NCI-H187 treated with DMSO at 0.1 percent for 48 hours (cell line): ENCODE measurements around the gene CCL17.

Source experiments
- DNase-seq: peaks from one replicate; lab custom pipeline; 2025; lab: John Stamatoyannopoulos, UW

The CCL17 gene

DNA sequence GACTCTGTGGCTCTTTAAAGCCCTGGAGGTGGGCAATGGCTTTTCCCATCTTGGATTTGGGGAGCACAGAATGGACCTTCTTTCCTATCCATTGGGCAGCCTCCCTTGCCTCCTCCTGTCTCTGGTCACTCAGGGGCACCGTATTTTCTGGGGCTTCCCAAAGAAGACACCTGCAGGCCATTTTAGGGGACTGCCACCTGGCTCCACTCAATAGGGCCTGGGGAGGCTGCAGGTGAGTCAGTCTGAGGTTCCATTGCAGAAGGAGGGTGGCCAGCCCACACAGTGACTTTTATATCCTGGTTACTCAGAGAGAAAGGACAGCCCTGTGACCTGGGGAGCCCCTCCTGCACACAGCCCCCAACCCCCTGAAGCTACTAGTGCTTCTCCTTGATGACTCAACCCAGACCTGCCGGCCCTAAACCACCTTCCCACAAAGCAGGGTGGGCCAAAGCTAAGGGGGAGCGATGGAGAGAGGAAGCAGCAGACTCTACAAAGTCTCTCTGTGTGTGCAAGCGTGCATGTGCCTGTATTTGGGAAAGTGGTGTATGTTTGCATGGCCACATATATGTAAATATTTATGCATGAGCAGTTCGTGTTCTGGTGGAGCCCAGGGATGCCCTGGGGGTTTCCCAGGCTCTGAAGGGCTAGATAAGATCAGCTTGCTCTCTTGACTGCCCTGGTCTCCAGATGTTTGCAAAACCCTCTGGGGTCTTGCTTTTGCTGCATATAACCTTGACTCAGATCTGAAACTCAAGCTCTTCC is 27.3 kb upstream of the CCL17 start:
- no peak for DNase-seq

DNA sequence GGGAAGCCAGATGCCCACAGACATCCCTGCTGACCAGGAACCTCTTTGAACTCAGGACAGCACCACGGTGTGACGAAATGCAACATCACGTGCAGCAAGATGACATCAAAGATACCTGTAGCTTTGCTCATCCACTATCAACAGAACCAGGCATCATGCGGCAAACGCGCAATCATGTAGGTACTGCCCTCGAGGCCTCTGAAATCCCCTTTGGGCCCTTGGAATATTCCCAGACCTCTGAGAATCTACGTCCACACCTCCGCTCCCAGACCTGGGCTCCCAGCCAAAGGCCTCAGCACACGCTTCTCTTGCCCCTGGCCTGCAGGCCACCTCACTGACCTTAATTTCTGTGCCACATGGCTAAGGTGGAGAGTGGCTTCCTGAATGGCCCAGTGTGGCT is 25.0 kb upstream of the CCL17 start:
- DNase-seq, result no peak

- no peak for DNase-seq
These were observed 23.7 kb upstream of the CCL17 start for GRCh38 chr16:57380671-57381462.

- no peak for DNase-seq
These were observed 22.6 kb upstream of the CCL17 start for GRCh38 chr16:57381791-57382534.

DNA sequence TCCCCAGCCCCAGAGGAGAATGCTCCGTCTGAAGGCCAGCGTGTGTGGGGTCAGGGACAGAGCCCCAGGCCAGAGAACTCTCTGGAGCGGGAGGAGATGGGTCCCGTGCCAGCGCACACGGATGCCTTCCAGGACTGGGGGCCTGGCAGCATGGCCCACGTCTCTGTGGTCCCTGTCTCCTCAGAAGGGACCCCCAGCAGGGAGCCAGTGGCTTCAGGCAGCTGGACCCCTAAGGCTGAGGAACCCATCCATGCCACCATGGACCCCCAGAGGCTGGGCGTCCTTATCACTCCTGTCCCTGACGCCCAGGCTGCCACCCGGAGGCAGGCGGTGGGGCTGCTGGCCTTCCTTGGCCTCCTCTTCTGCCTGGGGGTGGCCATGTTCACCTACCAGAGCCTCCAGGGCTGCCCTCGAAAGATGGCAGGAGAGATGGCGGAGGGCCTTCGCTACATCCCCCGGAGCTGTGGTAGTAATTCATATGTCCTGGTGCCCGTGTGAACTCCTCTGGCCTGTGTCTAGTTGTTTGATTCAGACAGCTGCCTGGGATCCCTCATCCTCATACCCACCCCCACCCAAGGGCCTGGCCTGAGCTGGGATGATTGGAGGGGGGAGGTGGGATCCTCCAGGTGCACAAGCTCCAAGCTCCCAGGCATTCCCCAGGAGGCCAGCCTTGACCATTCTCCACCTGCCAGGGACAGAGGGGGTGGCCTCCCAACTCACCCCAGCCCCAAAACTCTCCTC is 21.9 kb upstream of the CCL17 start:
- DNase-seq, result no peak

GRCh38 chr16:57383276-57384247 is 21.0 kb upstream of the CCL17 start:
- DNase-seq, result no peak

GRCh38 chr16:57384248-57385070 is 20.1 kb upstream of the CCL17 start:
- DNase-seq, result no peak

GRCh38 chr16:57385083-57385482 is 19.5 kb upstream of the CCL17 start:
- DNase-seq, result no peak

DNA sequence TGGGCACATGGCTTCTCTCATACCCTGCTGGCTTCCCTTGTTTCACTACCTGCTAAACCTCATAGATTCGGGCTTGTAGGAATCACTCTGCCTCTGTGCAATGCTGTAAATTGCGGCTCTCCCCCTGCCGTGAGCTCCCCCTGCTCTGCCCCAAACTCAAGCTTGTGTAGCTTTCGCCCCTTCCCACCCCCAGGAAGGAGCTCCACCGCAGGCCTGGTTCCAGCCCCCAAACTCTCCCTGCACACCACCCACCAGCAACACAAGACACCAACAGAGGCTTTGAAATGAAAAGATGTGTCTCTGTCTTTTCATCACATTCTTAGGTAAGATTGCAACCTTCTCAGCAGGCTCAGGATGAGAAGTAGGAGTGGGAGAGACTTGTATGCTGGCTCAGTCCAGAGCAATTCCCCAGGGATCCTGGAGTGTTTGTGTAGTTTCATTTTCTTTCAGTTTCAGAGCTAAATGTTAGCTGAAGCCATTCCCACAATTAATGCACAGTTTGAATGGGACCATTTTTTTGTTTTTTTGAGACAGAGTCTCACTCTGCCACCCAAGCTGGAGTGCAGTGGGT is 18.1 kb upstream of the CCL17 start:
- no peak for DNase-seq

DNA sequence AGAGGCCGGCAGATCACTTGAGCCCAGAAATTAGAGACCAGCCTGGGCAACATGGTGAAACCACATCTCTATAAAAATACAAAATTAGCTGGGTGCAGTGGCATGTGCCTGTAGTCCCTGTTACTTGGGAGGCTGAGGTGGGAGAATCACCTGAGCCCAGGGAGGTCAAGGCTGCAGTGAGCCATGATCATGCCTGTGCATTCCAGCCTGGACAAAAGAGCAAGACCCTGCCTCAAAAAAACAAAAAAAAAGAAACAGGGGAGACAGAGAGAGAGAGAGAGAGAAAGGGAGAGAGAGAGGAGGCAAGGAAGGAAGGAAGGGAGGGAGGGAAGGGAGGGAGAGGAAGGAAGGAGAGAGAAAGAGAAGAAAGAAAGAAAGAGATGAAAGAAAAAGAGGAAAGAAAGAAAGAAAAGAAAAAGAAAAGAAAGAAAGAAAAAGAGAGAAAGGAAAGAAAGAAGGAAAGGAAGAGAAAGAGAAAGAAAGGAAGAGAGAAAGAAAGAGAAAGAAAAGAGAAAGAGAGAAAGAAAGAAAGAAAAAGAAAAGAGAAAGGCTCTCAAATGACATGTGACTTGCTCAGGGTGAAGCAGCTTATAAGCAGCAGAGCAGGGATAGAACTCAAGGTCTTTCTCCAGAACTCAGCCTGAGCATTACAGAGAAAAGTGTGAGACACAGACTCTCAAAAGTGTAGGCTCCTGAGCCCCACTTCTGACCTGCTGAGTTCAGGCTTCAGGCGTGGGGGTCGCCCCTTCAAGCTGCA is 16.8 kb upstream of the CCL17 start:
- no peak for DNase-seq

DNA sequence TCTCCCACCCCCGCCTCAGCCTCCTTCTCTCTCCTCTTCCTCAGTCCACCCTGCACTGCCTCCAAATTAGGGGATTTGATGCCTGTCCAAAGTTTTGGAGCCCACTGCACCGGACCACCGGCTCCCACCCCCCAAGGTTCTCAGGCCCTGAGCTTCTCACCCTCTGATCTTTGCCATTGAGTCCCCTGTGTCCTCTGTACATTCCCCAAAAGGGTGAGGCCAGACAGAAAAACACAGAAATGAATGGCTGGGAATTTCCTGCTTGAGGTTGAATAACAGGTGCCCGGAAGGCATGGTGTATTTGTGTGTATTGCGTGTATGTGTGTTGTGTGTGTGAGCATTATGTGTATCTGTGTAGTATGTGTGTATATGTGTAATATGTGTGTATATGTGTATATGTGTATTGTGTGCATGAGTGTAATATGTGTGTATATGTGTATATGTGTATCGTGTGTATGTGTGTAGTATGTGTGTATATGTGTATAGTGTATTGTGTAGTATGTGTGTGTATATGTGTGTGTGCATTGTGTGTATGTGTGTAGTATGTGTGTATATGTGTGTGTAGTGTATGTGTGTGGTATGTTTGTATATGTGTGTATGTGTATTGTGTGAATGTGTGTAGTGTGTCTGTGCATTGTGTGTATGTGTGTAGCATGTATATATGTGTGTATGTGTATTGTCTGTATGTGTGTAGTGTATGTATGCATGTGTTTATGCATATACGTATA is 16.0 kb upstream of the CCL17 start:
- DNase-seq, result no peak

DNA sequence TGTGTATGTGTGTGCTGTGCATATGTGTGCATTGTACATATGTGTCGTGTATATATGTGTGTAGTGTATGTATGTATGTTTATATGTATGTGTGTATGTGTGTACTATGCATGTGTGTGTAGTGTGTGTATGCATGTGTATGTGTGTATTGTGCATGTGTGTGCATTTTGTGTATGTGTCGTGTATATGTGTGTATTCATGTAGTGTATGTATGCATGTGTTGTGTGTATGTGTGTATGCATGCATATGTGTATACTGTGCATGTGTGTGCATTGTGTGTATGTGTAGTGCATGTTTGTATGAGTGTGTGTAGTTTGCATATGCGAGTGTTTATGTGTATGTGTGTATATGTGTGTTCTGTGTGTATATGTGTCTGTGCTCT is 15.5 kb upstream of the CCL17 start:
- no peak for DNase-seq

- DNase-seq, result no peak
These were observed 13.8 kb upstream of the CCL17 start for GRCh38 chr16:57390636-57391295.

GRCh38 chr16:57391300-57391699 is 13.3 kb upstream of the CCL17 start:
- no peak for DNase-seq

GRCh38 chr16:57391708-57392107 is 12.9 kb upstream of the CCL17 start:
- DNase-seq, result no peak

DNA sequence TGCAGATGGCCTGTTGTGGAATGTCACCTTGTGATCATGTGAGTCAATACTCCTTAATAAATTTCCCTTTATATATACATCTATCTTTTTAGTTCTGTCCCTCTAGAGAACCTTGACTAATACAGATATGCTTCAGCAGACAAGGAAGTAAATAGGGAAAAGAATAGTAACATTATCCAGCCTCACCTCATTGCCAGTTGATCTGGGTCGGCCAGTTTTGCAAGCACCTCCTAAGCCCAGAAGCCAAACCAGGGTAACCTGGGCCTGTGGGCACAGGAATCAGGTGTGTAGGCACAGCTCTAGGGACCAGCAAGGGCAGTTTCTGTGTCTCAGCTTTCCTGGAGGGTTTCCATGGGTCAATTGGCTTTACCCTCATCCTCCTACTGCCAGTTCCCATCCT is 11.9 kb upstream of the CCL17 start:
- no peak for DNase-seq

GRCh38 chr16:57394444-57394843 is 10.1 kb upstream of the CCL17 start:
- no peak for DNase-seq

DNA sequence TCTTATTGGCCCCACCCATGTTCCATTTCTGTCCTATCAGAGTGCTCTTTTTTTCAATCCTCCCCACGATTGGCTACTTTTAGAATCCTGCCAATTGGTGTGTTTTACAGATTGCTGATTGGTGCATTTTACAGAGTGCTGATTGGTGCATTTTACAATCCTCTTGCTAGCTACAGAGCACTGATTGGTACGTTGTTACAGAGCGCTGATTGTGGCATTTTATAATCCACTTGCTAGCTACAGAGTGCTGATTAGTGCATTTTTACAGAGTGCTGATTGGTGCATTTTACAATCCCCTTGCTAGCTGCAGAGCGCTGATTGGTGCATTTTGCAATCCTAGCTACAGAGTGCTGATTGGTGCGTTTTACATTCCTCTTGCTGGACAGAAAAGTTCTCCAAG is 9.5 kb upstream of the CCL17 start:
- no peak for DNase-seq
